ENCODE data around the gene DMRT1.

DMRT1 gene

GRCh38 chr9:928363-929042 lies 87.0 kb downstream of the DMRT1 start:
- DNase-seq: no peak

GRCh38 chr9:929719-930118 lies 88.2 kb downstream of the DMRT1 start:
- DNase-seq: no peak

DNA sequence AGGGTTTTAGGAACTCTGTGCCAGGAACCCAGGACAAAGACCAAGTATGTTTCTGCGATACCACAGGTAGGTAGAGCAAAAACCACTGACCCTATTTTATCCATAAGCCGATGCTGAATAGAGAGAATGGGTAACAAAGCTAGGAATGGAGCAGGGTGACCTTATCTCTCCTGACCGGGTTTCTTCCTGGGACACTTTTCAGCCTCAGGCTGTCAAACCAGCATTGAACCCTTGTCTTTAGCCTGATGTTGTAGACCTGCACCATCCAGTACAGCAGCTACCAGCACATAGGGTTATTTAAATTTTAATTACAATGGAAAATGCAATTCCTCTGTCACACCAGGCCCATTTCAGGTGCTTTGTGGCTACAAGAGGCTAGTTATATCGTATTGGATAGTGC lies 91.9 kb downstream of the DMRT1 start:
- DNase-seq: no peak

DNA sequence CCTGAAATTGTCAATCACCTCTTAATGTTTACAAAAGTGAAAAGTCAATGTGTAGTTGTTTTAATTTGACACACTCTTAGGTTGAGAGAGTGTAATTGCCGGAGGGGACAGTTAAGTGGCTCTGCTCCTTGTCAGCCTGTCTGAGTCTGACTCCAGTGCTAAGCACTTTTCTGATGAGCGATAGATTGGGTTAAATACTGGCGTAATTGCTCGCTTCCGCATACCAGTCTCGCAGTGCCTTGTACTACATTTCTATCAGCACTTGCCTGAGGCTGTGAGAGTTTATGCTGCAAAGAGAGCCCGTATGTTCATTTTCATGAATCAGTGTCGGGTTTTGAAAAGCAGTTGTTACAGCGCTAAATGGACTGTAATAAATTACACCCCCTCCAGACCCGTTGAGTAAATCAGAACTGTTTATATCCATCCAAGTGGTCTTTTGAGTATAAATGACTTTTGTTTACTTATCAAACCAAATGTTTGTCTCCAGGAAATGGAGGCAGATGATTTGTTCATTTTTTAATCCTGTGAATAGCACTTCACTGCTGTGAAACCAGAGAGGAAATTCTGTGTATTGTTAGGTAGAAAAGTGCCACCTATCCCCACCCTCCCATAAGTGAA lies 94.0 kb downstream of the DMRT1 start:
- no peak for DNase-seq

DNA sequence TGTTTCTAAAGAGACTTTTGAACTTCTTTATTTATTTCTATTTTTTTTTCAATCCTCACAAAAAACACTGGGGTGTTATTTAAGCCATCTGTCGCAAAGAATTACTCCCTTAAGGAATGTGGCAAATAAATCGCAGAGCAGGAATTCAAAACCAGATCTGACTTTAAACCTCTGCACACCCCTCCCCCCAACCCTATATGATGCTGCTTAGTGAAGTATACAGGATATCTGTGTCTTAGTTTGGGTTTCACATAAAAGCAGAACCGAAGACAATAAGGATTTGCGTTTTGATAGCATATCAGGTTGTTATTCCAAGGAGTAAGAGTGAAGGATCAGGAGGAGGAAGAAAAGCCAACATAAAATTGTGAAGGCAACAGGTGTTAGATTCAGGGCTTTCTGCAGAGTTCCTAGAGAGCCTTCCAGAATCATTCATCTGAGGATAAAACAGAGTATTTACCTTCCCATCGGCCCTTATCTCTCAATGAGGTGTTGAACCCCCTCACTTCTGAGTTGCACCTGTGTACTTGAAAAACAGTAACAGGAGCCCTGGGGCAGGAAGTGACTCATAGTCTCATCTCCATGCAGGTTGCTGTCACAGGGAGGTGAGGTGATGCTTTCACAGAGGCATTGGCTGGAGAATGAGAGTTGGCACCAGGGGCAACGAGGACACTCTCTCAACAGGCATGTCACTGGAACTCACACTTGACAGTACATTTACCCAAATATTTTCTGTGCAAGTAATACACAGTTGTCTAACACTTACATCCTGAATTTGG lies 101.5 kb downstream of the DMRT1 start:
- no peak for DNase-seq

- no peak for DNase-seq
These were observed 106.5 kb downstream of the DMRT1 start for GRCh38 chr9:947985-948384.

DNA sequence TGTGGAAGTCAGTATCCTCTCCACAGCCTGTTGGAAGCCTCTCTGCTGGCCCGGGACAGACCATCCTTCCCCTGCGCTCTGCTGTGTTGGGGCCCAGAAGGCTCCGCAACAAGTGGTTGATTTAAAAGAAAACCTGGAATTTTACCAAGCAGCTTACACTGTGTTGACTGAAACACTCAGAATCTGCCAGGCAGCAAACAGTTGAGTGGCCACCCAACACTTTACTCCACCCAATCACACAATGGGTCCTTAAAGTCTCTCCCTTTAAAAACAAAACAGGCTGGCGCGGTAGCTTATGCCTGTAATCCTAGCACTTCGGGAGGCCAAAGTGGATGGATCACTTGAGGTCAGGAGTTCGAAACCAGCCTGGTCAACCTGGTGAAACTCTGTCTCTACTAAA lies 107.0 kb downstream of the DMRT1 start:
- no peak for DNase-seq

- no peak for DNase-seq
These were observed 108.6 kb downstream of the DMRT1 start for GRCh38 chr9:950139-950538.

DNA sequence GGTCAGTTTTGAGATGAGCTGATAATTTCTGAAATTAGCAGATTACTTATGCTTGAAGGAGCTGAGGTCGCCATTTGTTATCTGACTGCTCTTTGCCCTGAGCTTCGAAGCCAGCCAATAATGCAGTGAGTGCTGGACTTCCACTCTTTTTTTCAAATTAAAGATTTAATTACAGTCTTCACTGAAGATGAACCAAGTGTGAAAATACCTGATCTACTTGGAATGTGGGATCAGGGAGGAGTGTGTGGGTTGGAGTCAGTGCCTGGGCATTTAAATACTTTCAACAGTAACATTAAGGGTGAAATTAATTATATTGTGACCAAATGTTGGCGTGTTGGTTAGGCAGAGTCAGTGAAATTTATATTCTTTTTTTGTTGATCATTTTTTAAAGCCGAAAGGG lies 111.0 kb downstream of the DMRT1 start:
- no peak for DNase-seq

- DNase-seq: no peak
These were observed 117.6 kb downstream of the DMRT1 start for GRCh38 chr9:959105-959504.

DNA sequence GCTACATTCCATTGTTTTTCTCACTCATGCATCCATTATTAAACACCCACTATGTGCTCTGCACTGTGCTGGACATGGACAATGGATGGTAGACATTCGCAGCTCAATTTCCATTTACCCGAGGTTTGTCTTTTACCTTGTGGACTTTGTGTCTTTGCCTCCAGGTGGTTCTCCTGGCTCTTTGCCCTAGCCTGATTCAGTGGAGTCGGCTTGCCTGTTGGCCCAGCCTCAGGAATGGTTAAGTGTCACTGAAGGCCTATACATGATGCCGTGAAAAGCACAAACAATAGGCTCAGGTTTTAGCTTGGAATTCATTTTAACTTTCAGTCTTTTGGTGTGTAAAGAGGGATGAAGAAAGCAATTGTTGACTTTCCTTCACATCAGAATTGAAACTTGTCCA lies 118.4 kb downstream of the DMRT1 start:
- no peak for DNase-seq

- DNase-seq: no peak
These were observed 120.5 kb downstream of the DMRT1 start for GRCh38 chr9:962023-962422.

GRCh38 chr9:965497-965896 lies 124.0 kb downstream of the DMRT1 start:
- DNase-seq: no peak

GRCh38 chr9:966870-967269 lies 125.4 kb downstream of the DMRT1 start:
- no peak for DNase-seq

DNA sequence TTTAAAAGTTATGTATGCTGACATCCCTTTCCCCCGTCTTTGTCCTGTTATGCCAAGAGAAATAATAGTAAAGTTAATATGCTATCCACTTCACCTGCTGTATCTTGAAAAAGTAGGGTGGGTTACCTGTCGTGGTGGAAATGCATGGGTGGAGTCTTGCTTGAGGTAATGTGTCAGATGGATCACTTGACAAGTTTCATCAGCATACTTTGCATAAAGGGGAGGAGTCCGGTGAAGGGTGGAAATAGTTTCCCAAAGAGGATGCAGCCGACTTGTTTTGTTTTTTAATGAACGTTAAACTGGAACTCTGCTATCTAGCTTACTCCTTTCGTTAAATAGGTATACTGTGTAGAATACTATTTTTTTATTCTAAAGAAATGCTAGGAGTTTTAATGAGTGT lies 125.9 kb downstream of the DMRT1 start:
- DNase-seq: no peak

GRCh38 chr9:967903-968641 lies 126.6 kb downstream of the DMRT1 start:
- DNase-seq: no peak

- no peak for DNase-seq
These were observed 128.0 kb downstream of the DMRT1 start for GRCh38 chr9:969310-970150.

GRCh38 chr9:970151-970996 lies 128.9 kb downstream of the DMRT1 start:
- DNase-seq: no peak

DNA sequence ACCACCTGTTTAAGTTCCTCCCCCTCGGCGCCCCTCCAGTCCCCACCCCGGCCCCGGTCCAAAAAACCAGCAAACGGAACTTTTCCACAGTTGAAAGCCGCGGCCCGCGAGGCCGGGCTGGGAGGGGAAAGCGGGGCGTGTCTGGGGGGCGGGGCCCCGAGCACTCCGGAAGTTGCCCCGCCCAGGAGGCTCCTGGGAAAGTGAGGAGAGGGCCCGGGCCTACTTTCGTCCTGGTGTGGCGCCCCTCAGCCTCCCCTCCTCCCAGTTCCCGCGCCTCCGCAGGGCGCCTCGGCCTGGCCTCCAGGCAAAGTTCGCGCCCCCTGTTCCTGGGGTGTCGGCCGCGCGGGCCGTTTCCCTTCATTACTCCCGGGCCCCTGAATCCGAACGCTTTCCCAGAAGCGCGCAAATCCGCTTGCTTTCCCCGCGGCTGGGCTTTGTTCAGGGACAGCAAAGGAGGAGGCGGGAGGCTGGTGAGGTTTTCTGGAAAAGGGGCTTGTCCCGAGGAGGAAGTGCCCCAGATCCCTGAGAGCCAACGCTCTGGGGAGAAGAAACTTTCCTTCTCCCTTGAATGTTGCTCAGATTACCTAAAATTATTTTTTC lies 130.5 kb downstream of the DMRT1 start:
- DNase-seq: no peak

- DNase-seq: no peak
These were observed 131.2 kb downstream of the DMRT1 start for GRCh38 chr9:972501-973294.

Measured in NCI-H2107 (cell line).